Hair follicular keratinocyte (primary cell): Measurements from ENCODE around the gene NHP2. TPM values are rescaled to one million over a fixed set of nuclear protein-coding genes. Genes with fewer than 3 reads are reported as not detected.

Experiments used
- total RNA-seq: library from RNA; depleted of rRNA; stranded (reverse); fragments of >200 nt; gene quantifications from 2 replicates; pipeline ENCODE4 v1.2.3, GENCODE V29; 2015

NHP2 gene
- 378 and 577 TPM in 2 replicates for total RNA-seq

GRCh38 chr5:178153530-178154340 is at the start of gene NHP2:
NHP2 (minus strand) TSS chr5:178153885; CDS start chr5:178153817, 68 bp downstream.

GRCh38 chr5:178187014-178187413 is 33.3 kb upstream of the NHP2 start, which contains the start of gene GMCL2:
GMCL2 (minus strand) TSS chr5:178187371; CDS start chr5:178187299, 72 bp downstream.

GRCh38 chr5:178130576-178131445 is 22.9 kb downstream of the NHP2 start, which contains the start of gene RMND5B:
RMND5B (plus strand) TSS chr5:178131014; CDS start chr5:178138120, 7,106 bp downstream.

GRCh38 chr5:178113141-178113787 is 40.4 kb downstream of the NHP2 start, which contains the start of gene N4BP3:
N4BP3 (plus strand) TSS chr5:178113532; CDS start chr5:178119584, 6,052 bp downstream.

Other genes starting within 250 kb of the NHP2 start
- gene PROP1, start 157.6 kb downstream of the NHP2 start, total RNA-seq = not detected in 2 replicates
- 5.3 and 6.1 TPM in 2 replicates for gene N4BP3, start 40.4 kb downstream of the NHP2 start, total RNA-seq
- 23.0 and 24.2 TPM in 2 replicates for gene RMND5B, start 22.9 kb downstream of the NHP2 start, total RNA-seq
- not detected in 2 replicates for gene GMCL2, start 33.5 kb upstream of the NHP2 start, total RNA-seq
- gene HNRNPAB, start 50.6 kb upstream of the NHP2 start, total RNA-seq = 72.8 and 158 TPM in 2 replicates
- gene PHYKPL, start 78.9 kb upstream of the NHP2 start, total RNA-seq = 9.9 and 17.6 TPM in 2 replicates